ENCODE results near the gene ACOD1. TPM values are rescaled to one million over a fixed set of nuclear protein-coding genes. Genes with fewer than 3 reads are reported as not detected.
"Not testable (repeated sequence)": the region's sequence is repeated elsewhere in the genome, so short reads cannot be mapped to it uniquely, and the experiment has no call there.

ACOD1 gene
- total RNA-seq, 1 donor from 2014 or later, result not detected

DNA sequence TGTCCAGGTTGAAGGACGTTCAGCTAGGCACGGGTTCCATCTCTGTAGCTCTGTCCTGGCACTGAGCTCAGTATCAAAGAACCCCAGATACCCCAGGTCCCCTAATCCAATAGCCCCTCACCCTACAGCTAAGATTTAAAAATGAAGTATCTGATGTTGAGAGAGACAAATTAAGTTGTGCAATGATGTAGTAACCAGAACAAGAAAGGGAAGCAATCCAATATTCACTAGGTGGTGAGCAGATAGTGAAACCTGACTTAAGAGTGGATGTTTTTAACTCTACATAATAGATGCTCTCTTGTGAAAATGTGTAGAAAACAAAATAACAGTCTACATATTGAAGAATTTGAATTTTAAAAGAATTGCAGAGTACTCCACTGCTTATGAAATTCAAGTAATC is 1.8 kb downstream of the ACOD1 start:
- DNase-seq (ENCODE audit: low spot score), result no peak
- no peak for ATAC-seq

DNA sequence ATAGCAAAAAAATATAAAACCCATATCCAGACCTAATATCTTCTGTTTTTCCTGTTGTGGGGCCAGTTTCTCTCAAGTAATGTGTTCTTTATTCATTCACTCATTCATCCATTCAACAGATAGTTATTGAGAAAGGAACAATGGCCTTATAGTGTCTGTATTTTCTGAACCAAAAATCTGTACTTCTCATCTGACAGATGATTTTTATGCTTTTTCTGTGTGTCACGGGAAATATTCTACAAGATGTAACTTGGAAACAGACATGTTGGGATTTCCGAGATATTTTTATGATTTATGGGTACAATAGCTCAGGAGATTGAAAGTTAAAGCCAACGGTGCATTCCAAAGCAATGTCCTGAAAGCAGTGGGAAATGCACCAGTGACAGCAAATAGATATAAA is 5.7 kb downstream of the ACOD1 start:
- ATAC-seq, result no peak
- no peak for DNase-seq (ENCODE audit: low spot score)

DNA sequence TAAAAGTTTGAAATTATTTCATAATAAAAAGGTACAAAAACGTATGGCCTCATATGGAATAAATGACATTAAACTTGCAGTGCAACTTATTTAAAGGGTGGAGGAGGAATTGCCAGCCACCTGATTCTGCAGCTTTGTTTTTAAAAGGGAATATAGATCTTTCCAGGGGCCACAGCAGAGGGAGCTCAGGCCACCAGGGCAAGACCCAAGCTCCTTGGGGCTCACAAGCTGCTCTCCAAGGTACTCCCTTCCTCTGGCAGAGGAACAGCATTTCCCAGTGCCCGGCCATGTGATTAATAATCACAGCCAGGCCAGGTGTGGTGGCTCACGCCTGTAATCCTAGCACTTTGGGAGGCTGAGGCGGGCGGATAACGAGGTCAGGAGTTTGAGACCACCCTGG is 6.2 kb downstream of the ACOD1 start:
- DNase-seq (ENCODE audit: low spot score), result no peak
- ATAC-seq, result no peak

DNA sequence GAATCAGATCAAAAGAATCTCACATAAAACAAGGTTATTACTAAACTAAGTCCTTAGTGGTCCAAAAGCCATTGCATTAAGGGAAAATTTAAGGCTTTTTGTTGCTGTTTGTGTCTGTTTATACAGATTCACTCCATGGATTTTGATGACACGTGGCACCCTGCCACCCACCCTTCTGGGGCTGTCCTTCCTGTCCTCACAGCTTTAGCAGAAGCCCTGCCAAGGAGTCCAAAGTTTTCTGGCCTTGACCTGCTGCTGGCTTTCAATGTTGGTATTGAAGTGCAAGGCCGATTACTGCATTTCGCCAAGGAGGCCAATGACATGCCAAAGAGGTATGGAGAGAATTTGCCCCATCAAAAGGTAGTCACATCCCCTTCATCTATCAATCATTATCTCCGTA is 6.9 kb downstream of the ACOD1 start:
- ATAC-seq (peak; percentile 57), DNase-seq (ENCODE audit: low spot score) (no peak)

DNA sequence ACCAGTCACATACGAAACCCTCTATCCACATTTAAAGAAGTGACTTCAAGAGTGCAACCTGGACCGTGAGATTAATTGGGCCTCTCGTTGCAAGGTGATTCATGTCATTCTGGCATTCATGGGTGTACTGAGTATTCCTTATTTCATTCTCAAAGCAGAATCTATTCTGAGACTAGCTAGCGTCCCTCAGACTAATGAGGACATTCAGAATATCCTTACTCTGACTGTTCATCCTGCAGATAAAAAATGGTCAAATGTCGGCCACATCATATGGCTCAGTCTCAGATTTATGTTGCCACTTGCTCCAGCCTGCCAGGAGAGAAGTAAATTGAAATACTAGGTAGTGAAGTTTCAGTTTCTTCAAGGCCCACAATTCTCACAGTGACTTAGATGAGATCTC is 7.3 kb downstream of the ACOD1 start:
- DNase-seq (ENCODE audit: low spot score) (no peak), ATAC-seq (no peak)

DNA sequence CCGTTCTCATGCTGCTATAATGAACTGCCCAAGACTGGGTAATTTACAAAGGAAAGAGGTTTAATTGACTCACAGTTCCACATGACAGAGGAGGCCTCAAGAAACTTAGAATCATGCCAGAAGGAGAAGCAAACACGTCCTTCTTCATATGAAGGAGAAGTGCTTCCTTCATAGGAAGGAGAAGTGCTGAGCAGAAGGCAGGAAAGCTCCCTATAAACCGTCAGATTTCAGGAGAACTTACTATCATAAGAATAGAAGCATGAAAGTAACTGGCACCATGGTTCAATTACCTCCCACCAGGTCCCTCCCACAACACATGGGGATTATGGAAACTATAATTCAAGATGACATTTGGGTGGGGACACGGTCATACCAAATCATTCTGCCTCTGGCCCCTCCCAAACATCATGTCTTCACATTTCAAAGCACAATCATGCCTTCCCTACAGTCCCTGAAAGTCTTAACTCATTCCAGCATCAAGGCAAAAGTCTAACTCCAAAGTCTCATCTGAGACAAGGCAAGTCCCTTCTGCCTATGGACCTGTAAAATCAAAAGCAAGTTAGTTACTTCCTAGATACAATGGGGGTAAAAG is 10.6 kb downstream of the ACOD1 start:
- DNase-seq (ENCODE audit: low spot score) (no peak), ATAC-seq (no peak)

DNA sequence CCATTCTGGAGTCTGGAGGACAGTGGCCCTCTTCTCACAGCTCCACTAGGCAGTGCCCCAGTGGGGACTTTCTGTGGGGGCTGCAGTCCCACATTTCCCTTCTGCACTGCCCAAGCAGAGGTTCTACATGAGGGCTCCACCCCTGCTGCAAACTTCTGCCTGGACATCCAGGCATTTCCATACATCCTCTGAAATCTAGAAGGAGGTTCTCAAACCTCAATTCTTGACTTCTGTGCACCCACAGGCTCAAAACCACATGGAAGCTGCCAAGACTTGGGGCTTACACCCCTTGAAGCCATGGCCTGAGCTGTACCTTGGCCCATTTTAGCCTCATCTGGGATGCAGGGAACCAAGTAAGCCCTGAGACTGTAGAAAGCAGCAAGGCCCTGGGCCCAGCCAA is 11.4 kb downstream of the ACOD1 start:
- not testable (repeated sequence) for DNase-seq (ENCODE audit: low spot score); ATAC-seq

DNA sequence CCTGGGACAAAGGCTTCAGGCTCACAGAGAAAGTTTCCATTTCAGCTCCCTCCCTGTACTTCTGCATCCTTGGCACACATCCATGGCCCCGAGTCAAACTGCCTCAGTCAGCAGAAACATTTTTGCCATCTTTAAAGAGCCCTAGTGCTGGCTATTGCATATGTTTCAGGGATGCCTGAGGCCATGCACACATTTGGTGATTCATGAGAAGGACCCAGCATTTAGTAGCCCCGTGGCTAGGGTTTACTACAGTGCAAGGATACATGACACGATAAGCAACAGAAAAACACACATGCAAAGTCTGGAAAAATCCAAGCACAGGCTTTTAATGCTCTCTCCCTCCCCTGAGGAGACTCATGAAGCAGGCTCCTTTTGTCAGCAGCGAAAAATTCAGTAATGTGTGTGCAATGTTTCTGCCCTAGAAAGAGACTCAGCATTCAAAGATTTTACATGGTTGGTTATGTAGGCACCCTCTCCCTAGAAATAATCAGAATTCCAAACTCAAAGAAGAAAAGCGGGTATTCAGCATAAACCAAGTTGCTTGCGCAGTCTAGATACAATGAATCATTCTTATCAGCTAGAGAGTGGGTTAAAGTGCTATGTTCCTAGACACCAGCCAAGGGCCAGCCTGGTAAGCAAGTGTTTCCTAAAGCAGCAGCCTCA is 17.6 kb downstream of the ACOD1 start:
- DNase-seq (ENCODE audit: low spot score), result peak; percentile 55
- ATAC-seq, result peak; percentile 57

DNA sequence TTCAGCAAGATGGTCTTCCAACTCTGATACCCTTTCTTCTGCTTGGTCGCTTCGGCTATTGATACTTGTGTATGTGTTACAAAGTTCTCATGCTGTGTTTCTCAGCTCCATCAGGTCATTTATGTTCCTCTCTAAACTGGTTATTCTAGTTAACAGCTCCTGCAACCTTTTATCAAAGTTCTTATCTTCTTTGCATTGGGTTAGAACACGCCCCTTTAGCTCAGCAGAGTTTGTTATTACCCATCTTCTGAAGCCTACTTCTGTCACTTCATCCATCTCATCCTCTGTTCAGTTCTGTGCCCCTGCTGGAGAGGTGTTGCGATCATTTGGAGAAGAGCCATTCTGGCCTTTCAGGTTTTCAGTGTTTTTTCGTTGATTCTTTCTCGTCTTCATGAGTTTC is 18.7 kb downstream of the ACOD1 start:
- DNase-seq (ENCODE audit: low spot score) (no peak), ATAC-seq (no peak)

DNA sequence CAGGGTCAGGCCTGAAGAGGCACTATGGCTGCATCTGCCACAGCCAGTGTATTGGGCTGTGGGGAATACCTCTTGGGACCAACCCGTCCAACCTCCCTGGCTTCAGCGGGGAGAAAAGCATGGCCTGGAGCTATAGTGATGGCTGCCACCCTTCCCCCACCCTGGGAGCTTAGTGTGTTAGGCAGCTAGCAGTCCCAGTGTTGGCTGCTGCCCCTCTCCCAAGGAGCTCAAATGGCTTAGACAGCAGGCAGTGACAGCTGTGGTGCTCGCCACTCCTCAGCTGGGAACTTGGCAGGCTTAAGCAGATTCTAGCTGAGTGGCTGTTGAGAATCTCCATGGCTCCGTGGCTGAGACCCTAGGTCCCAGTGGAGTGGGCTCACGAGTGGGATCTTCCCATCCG is 19.7 kb downstream of the ACOD1 start:
- ATAC-seq (no peak), DNase-seq (ENCODE audit: low spot score) (no peak)

DNA sequence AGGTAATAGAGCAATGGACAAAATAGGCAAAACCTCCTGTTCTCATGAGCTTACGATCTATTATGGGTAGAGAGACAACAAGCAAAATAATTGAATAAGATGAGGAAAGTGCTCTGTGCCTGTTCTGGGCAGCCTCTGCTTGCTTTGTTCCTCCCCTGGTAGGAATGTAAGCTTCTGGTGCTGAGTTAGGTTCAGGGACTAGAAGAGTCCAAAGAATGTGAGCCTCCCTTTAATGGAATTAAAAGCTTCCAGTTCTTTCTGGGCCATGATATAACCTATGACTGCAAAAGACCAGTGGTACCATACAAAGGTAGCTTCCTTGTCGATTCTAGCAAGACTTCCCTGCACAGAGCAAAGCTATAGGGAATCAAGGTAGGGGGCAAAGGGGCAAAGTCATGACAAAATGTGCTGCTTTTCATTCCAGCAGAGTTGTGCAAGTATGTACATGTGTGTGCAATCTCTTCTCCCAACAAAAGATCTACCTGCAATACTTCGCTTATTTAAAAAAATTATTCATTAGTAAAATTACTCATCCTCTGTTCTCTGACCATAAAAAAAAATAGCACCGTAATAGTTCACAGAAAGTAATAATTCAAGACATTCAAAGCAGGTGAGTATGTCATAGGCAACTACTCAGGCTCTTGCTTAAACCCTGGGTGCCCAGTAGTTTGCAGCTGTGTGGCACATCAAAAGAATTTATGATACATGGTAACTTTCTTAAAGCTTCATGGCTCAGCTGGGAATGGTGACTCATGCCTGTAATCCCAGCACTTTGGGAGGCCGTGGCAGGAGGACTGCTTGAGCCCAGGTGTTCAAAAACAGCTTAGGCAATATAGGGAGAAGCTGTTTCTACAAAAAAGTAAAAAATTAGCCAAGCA is 21.4 kb downstream of the ACOD1 start:
- ATAC-seq, result peak; percentile 54
- no peak for DNase-seq (ENCODE audit: low spot score)

DNA sequence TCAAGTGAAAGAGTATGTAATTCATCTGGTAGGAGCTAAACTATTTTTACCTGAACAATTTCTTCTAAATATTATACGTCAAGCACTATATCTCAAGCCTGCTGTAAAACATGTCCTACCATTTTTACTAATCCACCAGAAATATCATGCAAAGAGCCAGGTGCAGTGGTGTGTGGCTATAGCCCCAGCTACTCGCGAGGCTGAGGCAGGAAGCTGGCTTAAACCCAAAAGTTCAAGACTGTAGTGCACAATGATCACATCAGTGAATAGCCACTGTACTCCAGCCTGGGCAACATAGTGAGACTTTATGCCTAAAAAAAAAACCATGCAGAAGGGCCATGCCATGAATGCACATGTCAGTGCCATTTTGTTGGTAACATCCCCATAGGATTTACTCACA is 22.9 kb downstream of the ACOD1 start:
- ATAC-seq (no peak), DNase-seq (ENCODE audit: low spot score) (no peak)

DNA sequence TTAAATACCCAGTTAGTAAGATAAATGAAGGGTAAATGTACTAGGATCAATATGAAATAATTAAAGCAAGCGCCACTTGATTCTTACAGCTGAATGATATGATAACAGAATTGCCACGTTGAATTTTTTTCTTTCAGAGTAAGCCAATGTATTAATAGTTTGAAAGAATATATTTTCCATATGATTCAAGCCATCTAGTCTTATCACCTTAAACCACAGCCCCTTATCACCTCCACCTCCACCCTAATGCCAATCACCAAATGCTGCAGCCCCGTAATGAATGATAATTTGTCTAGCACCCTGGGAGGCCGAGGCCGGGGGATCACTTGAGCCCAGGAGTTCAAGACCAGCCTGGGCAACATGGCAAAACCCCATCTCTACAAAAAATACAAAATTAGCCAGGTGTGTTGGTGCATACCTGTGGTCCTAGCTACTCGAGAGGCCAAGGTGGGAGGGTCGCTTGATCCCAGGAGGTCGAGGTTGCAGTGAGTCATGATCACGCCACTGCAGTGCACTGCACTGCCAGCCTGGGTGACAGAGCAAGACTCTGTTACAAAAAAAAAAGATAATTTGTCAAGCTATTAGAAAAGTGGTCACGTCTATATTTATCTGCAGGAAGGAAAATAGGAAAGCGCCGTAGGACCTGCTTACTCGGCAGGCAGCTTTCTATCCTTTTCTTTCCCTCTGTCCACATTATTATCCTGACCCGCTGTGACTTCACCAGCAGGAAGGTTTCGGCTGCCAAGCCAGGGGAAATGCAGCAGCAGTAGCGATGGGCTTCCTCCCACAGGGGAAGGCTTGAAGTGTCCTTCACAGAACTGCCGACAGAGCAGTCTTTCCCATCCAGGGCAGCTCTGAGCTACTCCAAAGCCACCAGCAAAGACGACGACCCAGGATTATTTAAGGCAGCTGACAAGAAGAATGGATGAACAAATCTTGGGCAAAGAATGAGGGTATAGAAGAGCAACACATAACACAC is 23.8 kb downstream of the ACOD1 start:
- ATAC-seq (peak; percentile 71), DNase-seq (ENCODE audit: low spot score) (no peak)

DNA sequence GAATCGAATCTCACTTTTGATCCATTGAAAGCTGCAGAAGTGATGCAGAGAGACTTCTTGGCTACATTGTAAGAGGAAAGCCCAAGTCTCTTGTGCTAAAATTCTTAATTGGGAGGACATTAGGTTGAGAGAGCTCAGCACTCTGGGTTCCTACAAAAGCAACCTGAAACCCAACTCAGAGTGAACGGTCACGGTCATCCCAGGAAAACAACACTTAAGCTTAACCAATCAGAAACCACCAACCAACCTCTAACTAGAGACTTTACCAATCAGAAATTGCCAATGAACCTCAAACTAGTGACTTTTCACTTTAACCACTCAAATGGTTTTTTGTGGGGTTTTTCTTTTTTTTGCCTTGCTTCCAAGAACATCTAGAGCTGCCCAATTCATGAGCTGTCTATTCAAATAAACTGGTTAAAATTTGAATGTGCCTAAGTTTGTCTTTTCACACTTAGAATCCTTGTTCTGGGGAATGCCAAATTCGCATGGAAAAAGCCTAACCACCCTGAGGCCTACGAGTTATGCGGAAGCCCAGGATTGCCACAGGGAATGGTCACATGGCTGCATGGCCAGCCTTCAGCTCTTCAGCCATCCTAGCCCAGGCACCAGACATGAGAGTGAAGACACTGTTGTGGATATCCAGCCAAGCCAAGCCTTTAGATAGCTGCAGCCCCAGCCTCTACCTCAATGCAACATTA is 25.8 kb downstream of the ACOD1 start:
- DNase-seq (ENCODE audit: low spot score), result no peak

DNA sequence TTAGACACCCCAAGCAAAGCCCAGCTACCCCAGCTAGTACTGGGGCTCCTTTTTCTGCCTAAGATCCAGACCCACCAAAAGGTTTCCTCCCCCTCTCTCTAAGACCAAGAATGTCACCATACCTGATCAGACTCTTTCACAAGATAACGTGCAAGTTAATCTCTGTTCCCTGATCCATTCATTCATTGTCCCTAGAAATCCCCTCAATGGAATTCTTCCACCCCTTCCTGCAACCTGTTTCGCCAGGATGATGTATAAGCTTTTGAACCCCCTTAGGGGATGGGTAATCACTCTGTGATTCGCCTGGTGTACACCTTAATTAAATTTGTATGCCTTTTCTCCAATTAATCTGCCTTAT is 26.3 kb downstream of the ACOD1 start:
- DNase-seq (ENCODE audit: low spot score) (no peak), ATAC-seq (no peak)

More for the DNA sequence above, 25.8 kb downstream of the ACOD1 start:
- ATAC-seq, result no peak

DNA sequence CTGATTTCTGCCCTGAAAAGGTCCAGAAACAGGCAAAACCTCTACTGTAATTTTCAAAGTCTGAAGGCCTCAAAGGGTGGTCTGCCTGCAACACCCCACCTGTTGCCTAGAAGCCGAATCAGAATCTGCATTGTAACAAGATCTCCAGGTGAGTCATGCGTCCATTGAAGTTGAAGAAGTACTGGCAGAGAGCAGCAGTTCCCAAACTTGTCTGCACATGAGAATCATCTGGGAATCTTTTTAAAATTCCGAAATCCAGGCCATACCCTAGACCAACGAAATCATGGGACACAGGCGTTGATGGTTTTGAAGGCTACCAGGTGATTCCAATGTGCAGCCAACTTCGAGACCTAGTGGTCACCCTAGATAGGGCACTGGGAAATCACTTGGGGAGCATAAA is 27.6 kb downstream of the ACOD1 start:
- no peak for ATAC-seq
- DNase-seq (ENCODE audit: low spot score), result no peak

DNA sequence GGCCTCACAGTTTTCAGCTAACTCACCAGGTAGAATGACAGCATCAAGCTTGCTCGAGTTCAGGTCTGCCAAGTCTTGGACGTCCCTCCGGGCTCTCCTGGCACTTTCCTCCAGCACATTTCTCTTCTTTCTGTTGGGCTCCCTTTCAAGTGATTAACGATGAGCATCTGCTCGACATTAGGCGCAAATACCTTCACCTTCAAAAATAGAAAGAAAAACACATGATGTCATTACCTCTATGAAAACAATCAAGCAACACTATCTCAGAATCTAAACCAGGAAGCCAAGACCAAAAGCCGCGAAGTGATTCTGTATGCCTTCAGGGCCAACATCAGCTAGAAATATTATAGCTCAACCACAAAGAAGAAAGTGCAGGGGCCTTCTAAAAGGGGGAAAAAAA is 28.2 kb downstream of the ACOD1 start:
- ATAC-seq, result no peak
- DNase-seq (ENCODE audit: low spot score), result no peak

DNA sequence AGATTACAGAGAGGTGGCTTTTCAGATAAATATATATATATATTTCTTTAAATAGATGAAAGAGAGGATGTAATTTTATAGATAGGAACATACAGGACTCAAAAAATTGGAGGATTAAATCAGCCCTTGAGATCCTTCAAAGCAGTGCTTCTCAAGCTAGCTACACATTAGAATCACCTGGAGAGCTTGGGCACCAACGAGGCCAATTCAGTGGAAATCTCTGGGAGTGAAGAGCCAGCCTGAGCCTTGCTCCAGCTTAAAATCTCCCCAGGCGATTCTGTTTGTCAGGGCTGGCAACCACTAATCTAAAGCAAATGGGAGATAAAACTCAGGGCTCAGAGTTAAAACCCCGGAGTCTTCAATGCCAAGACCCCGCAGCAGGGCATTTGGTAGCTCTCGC is 28.6 kb downstream of the ACOD1 start:
- DNase-seq (ENCODE audit: low spot score) (no peak), ATAC-seq (no peak)

DNA sequence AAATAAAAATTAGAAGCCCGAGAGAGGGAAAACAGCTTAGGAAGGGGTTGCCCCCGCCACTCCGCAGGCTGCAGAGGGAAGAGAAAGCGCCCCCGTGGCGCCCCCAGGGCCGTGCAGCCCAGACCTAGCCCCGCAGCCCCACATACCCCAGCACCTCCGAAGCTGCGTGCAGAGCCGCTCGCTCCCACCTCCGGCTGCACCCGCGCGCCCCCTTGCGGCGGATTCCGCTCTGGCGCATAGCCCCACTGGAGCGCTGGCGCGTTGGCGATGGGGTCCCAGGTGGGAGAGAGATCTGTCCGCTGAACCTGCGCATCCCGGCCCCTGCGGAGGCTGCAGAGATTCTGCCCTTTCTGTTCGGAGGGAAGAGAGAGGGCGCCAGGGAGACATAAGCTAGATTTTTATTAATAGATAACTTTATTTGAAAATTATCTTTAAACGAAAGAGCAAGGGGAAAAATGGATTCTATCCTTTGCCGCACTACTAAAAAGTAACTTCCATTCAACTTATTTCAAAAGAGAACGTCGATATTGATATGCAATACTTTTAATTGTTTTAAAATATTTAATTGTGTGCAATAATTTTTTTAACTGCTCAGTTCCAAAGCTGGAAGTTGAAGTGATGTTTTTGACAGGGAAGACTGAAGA is 31.9 kb downstream of the ACOD1 start:
- DNase-seq (ENCODE audit: low spot score), result peak; percentile 76
- peak; percentile 100 for ATAC-seq

DNA sequence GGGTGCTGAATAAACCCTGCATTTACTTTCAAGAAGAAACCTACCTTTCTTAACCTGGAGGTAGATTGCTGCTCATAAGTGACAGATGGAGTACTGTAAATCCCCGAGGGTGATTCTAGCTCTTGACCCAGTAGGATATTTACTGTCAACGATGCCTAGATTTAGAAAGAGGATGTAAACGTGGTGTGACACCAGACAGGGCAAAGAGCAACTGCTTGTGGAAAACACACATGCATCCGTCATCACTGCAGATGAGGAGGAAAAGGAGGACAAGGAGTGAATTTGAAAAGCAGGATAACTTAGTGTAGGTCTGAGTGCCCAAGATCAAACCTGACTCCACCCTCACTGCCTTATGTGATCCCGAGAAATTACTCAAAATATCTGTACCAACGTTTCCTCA is 33.8 kb downstream of the ACOD1 start:
- DNase-seq (ENCODE audit: low spot score), result no peak
- no peak for ATAC-seq

All from left lobe of liver (tissue), 2 donors.